ENCODE results near the gene TKT. TPM values are rescaled to one million over a fixed set of nuclear protein-coding genes. Genes with fewer than 3 reads are reported as not detected.

Gene TKT
- total RNA-seq, 6 experiments from 2014 or later, result 98.9 to 257 (median 146) TPM

DNA sequence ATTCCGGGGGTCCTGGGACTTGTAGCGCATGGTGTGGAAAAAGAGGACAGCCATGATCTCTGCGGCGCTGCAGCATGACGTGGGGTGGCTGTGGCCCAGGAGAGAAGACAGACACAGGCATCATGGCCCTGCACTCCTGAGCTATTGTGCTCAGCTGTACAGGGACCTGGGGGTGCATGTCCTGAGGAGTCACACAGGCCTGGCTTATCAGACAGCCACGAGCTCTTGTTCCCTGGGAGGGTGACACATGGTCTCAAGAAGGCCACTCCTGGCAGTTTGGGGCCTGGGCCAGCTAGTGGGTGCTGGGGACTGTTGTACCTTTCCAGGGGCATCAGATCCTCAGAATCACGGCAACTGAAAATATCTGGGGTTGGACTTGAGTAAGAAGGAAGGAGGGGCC is 13.7 kb downstream of the TKT start:
- no peaks in the 10 kb centered on the region for H3K9me3 ChIP-seq
- H3K4me1 ChIP-seq, result peaks cover 0 to 43% (median 8%) of the 10 kb centered on the region in 4 donors
- no peaks in the 10 kb centered on the region for H3K27me3 ChIP-seq
- WGBS (ENCODE audit: insufficient coverage, low coverage, low lambda C conversion rate, missing lambda C conversion rate), result 82% methylated on average over 5 of the region's 7 CpGs
- no peak overlapping the region for H3K27ac ChIP-seq
- no peak for ATAC-seq
- intact Hi-C loops (cut with DNase I), result no loop called here
- DNase-seq, result no peak
- TF ChIP-seq, protein P1, sequence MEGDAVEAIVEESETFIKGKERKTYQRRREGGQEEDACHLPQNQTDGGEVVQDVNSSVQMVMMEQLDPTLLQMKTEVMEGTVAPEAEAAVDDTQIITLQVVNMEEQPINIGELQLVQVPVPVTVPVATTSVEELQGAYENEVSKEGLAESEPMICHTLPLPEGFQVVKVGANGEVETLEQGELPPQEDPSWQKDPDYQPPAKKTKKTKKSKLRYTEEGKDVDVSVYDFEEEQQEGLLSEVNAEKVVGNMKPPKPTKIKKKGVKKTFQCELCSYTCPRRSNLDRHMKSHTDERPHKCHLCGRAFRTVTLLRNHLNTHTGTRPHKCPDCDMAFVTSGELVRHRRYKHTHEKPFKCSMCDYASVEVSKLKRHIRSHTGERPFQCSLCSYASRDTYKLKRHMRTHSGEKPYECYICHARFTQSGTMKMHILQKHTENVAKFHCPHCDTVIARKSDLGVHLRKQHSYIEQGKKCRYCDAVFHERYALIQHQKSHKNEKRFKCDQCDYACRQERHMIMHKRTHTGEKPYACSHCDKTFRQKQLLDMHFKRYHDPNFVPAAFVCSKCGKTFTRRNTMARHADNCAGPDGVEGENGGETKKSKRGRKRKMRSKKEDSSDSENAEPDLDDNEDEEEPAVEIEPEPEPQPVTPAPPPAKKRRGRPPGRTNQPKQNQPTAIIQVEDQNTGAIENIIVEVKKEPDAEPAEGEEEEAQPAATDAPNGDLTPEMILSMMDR (IDR thresholded peaks at IDR 0.05), result no peak
- no peak for TF ChIP-seq POLR2A (IDR thresholded peaks at IDR 0.05)
- H3K4me3 ChIP-seq, result no peak overlapping the region
- H3K36me3 ChIP-seq, result peaks cover 0 to 27% (median 9%) of the 10 kb centered on the region in 4 donors

DNA sequence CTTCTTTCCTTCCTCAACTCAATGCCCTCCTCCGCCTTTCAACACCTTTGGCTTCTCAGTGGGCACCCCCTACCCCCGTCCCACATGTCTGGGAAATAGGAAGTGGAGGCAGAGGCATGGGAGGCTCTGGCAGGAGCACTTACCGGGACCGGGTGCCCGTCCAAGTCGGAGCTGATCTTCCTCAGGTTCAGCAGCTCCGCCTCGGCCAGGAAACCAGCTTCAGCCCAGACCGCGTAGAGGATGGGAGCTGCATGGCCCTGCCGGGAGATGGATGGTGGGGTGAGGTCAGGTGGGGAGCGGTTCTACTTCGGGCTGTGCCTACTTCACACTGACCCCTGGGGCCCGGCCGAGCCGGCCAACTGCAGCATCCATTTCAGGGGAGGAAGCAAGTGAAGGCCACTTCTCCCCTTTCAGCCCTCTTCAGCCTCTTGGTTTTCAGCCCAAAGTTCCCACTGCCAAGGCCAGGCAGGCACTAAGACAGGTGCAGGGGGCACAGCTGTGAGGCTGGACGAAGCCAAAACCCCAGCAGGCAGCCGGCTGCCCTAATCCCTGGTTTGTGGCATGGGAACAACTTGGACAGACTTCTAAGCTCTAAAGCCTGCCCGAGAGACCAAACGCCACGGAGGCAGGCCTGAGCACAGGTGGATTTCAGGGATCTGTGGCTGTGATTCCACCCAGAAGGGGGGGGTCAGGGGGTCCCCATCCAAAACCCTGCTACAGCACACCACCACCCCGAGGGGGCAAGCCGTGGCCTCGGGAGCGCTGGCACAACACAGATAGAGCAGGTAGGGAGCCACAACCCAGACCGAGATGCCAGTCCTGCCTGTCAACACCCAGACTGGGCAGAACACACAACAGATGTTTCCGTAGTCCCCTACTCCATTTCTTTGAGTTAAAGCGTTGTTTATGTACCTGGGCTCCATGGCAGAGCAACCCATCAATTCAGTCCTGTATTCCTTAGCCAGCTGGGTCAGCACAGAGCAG is 14.5 kb downstream of the TKT start:
- TF ChIP-seq POLR2A (IDR thresholded peaks at IDR 0.05), result no peak
- TF ChIP-seq, protein P1 (IDR thresholded peaks at IDR 0.05), result no peak
- H3K27me3 ChIP-seq, result no peaks in the 10 kb centered on the region
- WGBS (ENCODE audit: insufficient coverage, low coverage, low lambda C conversion rate, missing lambda C conversion rate), result 65% methylated on average over 6 of the region's 28 CpGs
- intact Hi-C loops (cut with DNase I), result no loop called here
- no peaks in the 10 kb centered on the region for H3K9me3 ChIP-seq
- peaks cover 0 to 27% (median 9%) of the 10 kb centered on the region in 4 donors for H3K36me3 ChIP-seq
- H3K4me3 ChIP-seq, result no peak overlapping the region
- no peak for DNase-seq
- no peak for ATAC-seq
- peaks cover 0 to 52% (median 13%) of the 10 kb centered on the region in 4 donors for H3K4me1 ChIP-seq
- no peak overlapping the region for H3K27ac ChIP-seq

DNA sequence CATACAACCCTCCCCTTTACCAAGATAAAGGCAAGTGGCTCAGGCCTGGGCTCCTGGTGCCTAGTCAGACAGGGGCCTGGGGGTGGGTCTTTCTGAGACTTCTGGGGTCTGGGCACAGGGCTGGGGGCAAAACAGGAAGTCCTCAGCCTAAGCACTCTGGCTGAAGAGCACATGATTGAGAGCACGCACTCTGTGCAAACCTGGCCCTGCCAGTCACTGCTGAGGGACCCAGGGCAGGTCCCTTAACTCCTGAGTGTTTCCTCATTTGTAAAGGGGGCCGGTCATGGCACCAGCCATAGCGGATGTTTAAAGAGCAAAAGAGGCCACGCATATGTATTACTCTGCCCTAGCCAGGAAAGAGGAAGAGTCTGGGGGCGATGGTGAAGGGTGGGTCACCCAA is 16.0 kb downstream of the TKT start:
- Histone ChIP-seq H3K27me3 (no peaks in the 10 kb centered on the region), H3K4me3 (no peak overlapping the region), H3K36me3 (peaks cover 0 to 33% (median 9%) of the 10 kb centered on the region in 4 donors), H3K4me1 (peaks cover 0 to 60% (median 18%) of the 10 kb centered on the region in 4 donors), H3K9me3 (no peaks in the 10 kb centered on the region), H3K27ac (peak overlapping the region in 1 of 3 donors; percentile 37)
- no peak for ATAC-seq
- DNase-seq, result no peak
- TF ChIP-seq POLR2A (IDR thresholded peaks at IDR 0.05), result no peak
- TF ChIP-seq, protein P1 (IDR thresholded peaks at IDR 0.05), result no peak
- 78% methylated on average over 3 of the region's 5 CpGs for WGBS (ENCODE audit: insufficient coverage, low coverage, low lambda C conversion rate, missing lambda C conversion rate)
- intact Hi-C loops (cut with DNase I), result no loop called here

DNA sequence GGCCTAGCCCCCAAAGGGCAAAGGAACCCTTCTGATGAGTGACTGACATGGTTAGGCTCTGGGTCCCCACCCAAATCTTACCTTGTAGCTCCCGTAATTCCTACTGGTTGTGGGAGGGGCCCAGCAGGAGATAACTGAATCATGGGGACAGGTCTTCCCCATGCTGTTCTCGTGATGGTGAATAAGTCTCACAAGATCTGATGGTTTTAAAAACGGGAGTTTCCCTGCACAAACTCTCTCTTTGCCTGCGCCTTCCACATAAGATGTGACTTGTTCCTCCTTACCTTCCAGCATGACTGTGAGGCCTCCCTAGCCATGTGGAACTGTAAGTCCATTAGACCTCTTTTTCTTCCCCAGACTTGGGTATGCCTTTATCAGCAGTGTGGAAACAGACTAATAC is 16.9 kb downstream of the TKT start:
- ATAC-seq, result no peak
- Histone ChIP-seq H3K9me3 (no peaks in the 10 kb centered on the region), H3K4me1 (peaks cover 0 to 57% (median 18%) of the 10 kb centered on the region in 4 donors)

More for the DNA sequence above, 16.9 kb downstream of the TKT start:
- Histone ChIP-seq H3K36me3 (peaks cover 0 to 42% (median 10%) of the 10 kb centered on the region in 4 donors), H3K4me3 (no peak overlapping the region), H3K27me3 (no peaks in the 10 kb centered on the region), H3K27ac (peak overlapping the region; percentile 31 to 67 (median 60))
- no CpG with 5 or more reads among the region's 4 CpGs for WGBS (ENCODE audit: insufficient coverage, low coverage, low lambda C conversion rate, missing lambda C conversion rate)
- intact Hi-C loops (cut with DNase I), result no loop called here
- TF ChIP-seq POLR2A (IDR thresholded peaks at IDR 0.05), result no peak
- TF ChIP-seq, protein P1 (IDR thresholded peaks at IDR 0.05), result no peak
- no peak for DNase-seq

Measured in right lobe of liver (tissue), 6 donors.